KMS-11 (cell line): Measurements from ENCODE around the gene DNAH6.
"Not testable (repeated sequence)": the region's sequence is repeated elsewhere in the genome, so short reads cannot be mapped to it uniquely, and the experiment has no call there.

Experiments used
- H2AFZ ChIP-seq: fragments of 200-600 bp; sonication (generic); 2 replicates; pipeline ENCODE4 v1.6.1; 2016; ENCODE audit warnings: antibody characterized with exemption, mixed run types, low read depth
- H3K27ac ChIP-seq: fragments of 200-600 bp; sonication (generic); 2 replicates; pipeline ENCODE4 v1.6.1; 2016; ENCODE audit warnings: mild to moderate bottlenecking, mixed run types
- H3K27me3 ChIP-seq: fragments of 200-600 bp; sonication (generic); 2 replicates; pipeline ENCODE4 v1.6.1; 2017; ENCODE audit warnings: mild to moderate bottlenecking, low read depth, mixed run types, moderate library complexity; ENCODE audit not compliant: insufficient read depth
- H3K36me3 ChIP-seq: fragments of 200-600 bp; sonication (generic); 2 replicates; pipeline ENCODE4 v1.6.1; 2017; ENCODE audit warnings: mild to moderate bottlenecking, mixed run types; ENCODE audit not compliant: insufficient read depth
- H3K4me1 ChIP-seq: fragments of 200-600 bp; sonication (generic); 2 replicates; pipeline ENCODE4 v1.6.1; 2016; ENCODE audit warnings: mild to moderate bottlenecking, low read depth, mixed run types; ENCODE audit not compliant: poor library complexity, severe bottlenecking
- H3K4me2 ChIP-seq: fragments of 200-600 bp; sonication (generic); 2 replicates; pipeline ENCODE4 v1.7.0; 2016; ENCODE audit warnings: mild to moderate bottlenecking, mixed run types
- H3K4me3 ChIP-seq: fragments of 200-600 bp; sonication (generic); IDR thresholded peaks from 2 replicates; pipeline ENCODE4 v1.6.1; 2017; ENCODE audit warnings: low read depth, low read length, mixed read lengths; ENCODE audit not compliant: insufficient read depth
- H3K79me2 ChIP-seq: fragments of 200-600 bp; sonication (generic); 2 replicates; pipeline ENCODE4 v1.6.1; 2016; ENCODE audit warnings: low read depth, mixed run types; ENCODE audit not compliant: insufficient read depth
- H3K9ac ChIP-seq: fragments of 200-600 bp; sonication (generic); 2 replicates; pipeline ENCODE4 v1.6.1; 2016; ENCODE audit warnings: mild to moderate bottlenecking, mixed run types
- H4K20me1 ChIP-seq: fragments of 200-600 bp; sonication (generic); 2 replicates; pipeline ENCODE4 v1.6.1; 2016; ENCODE audit warnings: mild to moderate bottlenecking, mixed run types; ENCODE audit not compliant: insufficient read depth
- TF ChIP-seq, protein P1 (sequence below): fragments of 200-600 bp; sonication (generic); conservative IDR thresholded peaks from 2 replicates; pipeline ENCODE4 v1.6.1; 2017; ENCODE audit warnings: low read depth, mild to moderate bottlenecking, antibody characterized with exemption, low read length, moderate library complexity, mixed read lengths

The DNAH6 gene

GRCh38 chr2:84545005-84545404 is 28.7 kb downstream of the DNAH6 start:
- Histone ChIP-seq H3K4me1 (no peaks in the 10 kb centered on the region), H3K4me2 (no peak overlapping the region), H4K20me1 (no peaks in the 10 kb centered on the region), H2AFZ (no peak overlapping the region), H3K36me3 (no peaks in the 10 kb centered on the region), H3K27ac (no peak overlapping the region), H3K4me3 (no peak overlapping the region), H3K79me2 (no peaks in the 10 kb centered on the region), H3K27me3 (no peaks in the 10 kb centered on the region), H3K9ac (no peak overlapping the region)
- TF ChIP-seq, protein P1, sequence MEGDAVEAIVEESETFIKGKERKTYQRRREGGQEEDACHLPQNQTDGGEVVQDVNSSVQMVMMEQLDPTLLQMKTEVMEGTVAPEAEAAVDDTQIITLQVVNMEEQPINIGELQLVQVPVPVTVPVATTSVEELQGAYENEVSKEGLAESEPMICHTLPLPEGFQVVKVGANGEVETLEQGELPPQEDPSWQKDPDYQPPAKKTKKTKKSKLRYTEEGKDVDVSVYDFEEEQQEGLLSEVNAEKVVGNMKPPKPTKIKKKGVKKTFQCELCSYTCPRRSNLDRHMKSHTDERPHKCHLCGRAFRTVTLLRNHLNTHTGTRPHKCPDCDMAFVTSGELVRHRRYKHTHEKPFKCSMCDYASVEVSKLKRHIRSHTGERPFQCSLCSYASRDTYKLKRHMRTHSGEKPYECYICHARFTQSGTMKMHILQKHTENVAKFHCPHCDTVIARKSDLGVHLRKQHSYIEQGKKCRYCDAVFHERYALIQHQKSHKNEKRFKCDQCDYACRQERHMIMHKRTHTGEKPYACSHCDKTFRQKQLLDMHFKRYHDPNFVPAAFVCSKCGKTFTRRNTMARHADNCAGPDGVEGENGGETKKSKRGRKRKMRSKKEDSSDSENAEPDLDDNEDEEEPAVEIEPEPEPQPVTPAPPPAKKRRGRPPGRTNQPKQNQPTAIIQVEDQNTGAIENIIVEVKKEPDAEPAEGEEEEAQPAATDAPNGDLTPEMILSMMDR = no peak

- Histone ChIP-seq H3K4me1 (no peaks in the 10 kb centered on the region), H3K4me2 (no peak overlapping the region), H3K4me3 (no peak overlapping the region), H3K27ac (no peak overlapping the region), H4K20me1 (no peaks in the 10 kb centered on the region), H3K79me2 (no peaks in the 10 kb centered on the region), H3K9ac (no peak overlapping the region), H3K27me3 (no peaks in the 10 kb centered on the region), H2AFZ (no peak overlapping the region), H3K36me3 (no peaks in the 10 kb centered on the region)
- TF ChIP-seq, protein P1 = no peak
Observed at GRCh38 chr2:84546551-84546950, 30.3 kb downstream of the DNAH6 start.

DNA sequence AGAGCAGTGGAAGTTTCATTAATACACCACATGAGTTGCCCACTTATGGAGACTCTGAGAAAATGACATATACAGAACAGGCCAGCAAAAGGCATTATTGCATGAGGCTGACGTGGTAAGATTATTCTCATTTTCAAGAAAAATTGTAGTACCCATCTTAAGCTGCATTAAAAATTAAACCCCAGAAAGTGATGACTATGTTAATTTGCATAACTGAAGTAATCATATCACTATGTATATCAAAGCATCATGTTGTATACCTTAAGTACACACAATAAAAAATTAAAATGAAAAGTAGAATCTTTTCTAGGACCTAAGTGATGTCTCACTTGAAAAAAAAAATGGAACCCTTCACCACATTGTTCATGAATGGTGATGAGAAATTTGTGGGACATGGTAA is 32.0 kb downstream of the DNAH6 start:
- H3K36me3 ChIP-seq = no peaks in the 10 kb centered on the region

DNA sequence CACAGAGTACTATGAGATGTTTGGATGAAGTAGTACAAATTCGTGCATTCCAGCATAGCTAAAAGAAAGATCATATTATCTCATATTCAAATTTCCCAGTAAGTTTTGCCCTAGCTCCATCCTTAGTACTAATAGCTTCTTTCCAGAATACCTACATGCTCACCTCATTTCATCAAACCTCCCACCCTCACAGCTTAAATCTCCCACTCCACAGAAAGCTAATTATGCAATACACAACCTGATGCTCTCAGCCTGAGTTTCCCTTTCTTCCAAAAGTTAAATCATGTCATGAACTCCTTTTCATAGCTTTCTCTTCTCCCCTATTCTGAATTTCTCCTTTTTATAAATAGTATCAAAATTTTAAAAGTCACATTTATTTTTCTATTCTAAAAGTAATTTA is 34.6 kb downstream of the DNAH6 start:
- Histone ChIP-seq H3K4me1 (no peaks in the 10 kb centered on the region), H2AFZ (no peak overlapping the region), H3K27ac (no peak overlapping the region), H3K4me3 (no peak overlapping the region), H3K79me2 (no peaks in the 10 kb centered on the region), H4K20me1 (no peaks in the 10 kb centered on the region), H3K9ac (no peak overlapping the region), H3K27me3 (no peaks in the 10 kb centered on the region), H3K36me3 (no peaks in the 10 kb centered on the region), H3K4me2 (no peak overlapping the region)
- TF ChIP-seq, protein P1 = no peak

More for the DNA sequence above, 32.0 kb downstream of the DNAH6 start:
- H3K9ac ChIP-seq = no peak overlapping the region
- no peaks in the 10 kb centered on the region for H3K27me3 ChIP-seq
- no peak overlapping the region for H3K27ac ChIP-seq
- H4K20me1 ChIP-seq = no peaks in the 10 kb centered on the region
- TF ChIP-seq, protein P1 = no peak
- no peak overlapping the region for H3K4me2 ChIP-seq
- no peak overlapping the region for H2AFZ ChIP-seq
- no peaks in the 10 kb centered on the region for H3K4me1 ChIP-seq
- no peak overlapping the region for H3K4me3 ChIP-seq
- H3K79me2 ChIP-seq = no peaks in the 10 kb centered on the region

- H3K27ac ChIP-seq, H4K20me1 ChIP-seq, H3K4me1 ChIP-seq, H3K36me3 ChIP-seq, H3K9ac ChIP-seq, H3K27me3 ChIP-seq, H3K79me2 ChIP-seq, H2AFZ ChIP-seq, H3K4me3 ChIP-seq, H3K4me2 ChIP-seq: not testable (repeated sequence)
Observed at GRCh38 chr2:84551526-84551925, 35.2 kb downstream of the DNAH6 start.
